Measurements from ENCODE around the gene SPATS2. TPM values are rescaled to one million over a fixed set of nuclear protein-coding genes. Genes with fewer than 3 reads are reported as not detected.

SPATS2 gene
- polyA plus RNA-seq, 1 experiment: 23.1 TPM

DNA sequence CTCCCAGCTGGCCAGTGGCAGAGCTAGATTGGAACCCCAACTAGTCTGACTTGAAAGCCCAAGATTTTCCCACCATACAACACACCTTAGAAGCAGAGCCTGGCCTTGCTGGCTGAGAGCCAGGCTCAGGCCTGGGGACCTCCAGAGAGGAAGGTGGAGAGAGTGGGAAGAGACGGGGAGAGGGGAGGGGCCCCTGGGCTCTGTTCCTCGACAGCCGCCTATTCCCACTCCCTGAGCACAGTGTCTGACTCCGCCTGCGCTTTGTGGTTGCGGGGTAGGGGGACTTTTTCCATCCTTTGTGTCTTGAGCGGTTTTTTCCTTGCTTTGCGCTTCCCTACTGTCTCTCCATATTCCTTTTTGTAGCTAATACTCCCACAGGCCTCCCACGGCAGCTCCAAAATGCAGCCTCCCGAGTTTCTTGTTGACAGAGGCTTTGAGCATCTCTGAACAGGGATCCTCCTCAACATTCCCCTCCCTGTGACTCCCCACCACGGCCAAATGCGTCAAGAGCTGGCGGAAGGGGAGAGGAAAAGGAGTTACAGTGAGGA is 167.5 kb downstream of the SPATS2 start:
- no peaks in the 10 kb centered on the region for H3K36me3 ChIP-seq (ENCODE audit: control insufficient read depth, insufficient read depth, low read length)
- ChIA-PET CTCF (interaction anchor here (0.6 to 3.1 kb wide), 2 partner anchors 21 to 192 kb away, joined by 3 to 14 read pairs; no protein-coding TSS in a partner anchor), POLR2A (interaction anchor here (0.6 kb wide), 1 partner anchor 32 kb away, joined by 3 read pairs; no protein-coding TSS in a partner anchor)
- peaks cover 15% of the 10 kb centered on the region for H3K27me3 ChIP-seq (ENCODE audit: control insufficient read depth, insufficient read depth, low read length)
- TF ChIP-seq, protein P1, sequence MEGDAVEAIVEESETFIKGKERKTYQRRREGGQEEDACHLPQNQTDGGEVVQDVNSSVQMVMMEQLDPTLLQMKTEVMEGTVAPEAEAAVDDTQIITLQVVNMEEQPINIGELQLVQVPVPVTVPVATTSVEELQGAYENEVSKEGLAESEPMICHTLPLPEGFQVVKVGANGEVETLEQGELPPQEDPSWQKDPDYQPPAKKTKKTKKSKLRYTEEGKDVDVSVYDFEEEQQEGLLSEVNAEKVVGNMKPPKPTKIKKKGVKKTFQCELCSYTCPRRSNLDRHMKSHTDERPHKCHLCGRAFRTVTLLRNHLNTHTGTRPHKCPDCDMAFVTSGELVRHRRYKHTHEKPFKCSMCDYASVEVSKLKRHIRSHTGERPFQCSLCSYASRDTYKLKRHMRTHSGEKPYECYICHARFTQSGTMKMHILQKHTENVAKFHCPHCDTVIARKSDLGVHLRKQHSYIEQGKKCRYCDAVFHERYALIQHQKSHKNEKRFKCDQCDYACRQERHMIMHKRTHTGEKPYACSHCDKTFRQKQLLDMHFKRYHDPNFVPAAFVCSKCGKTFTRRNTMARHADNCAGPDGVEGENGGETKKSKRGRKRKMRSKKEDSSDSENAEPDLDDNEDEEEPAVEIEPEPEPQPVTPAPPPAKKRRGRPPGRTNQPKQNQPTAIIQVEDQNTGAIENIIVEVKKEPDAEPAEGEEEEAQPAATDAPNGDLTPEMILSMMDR (IDR thresholded peaks at IDR 0.05; ENCODE audit: insufficient read depth, low read depth, low read length): no peak
- no peak overlapping the region for H3K4me3 ChIP-seq (ENCODE audit: low read depth, low read length)
- DNase-seq (ENCODE audit: low read depth): no peak

DNA sequence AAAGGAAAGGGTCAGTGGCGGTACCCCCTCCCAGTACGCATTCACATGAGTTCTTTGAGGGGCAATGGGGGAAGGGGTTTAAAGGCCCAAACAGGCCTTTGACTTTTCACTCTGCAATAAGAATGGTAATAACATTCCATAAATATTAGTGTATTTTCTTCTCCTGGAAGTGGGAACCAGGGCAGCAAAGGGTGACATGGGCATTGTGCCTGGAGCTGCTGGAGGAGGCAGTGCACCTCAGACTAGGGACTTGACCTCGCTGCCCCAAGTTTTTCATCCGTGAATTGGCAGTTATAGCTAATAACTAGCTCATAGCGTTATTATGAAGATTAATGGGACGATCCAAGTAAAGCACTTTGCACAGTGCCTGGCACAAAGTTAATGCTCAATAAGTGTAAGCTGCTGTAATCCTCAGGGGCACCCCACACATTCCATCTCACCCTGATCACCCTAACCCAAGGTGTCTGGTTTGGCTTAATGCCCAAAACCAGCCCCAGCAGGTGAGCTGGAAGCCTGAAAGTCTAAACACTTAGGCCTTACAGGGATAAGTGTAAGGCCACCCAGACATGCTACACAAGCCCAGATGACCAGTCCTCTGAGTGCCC is 168.8 kb downstream of the SPATS2 start:
- POLR2A ChIA-PET: no interaction called here
- Histone ChIP-seq H3K36me3 (ENCODE audit: control insufficient read depth, insufficient read depth, low read length) (no peaks in the 10 kb centered on the region), H3K27me3 (ENCODE audit: control insufficient read depth, insufficient read depth, low read length) (peaks cover 26% of the 10 kb centered on the region), H3K4me3 (ENCODE audit: low read depth, low read length) (no peak overlapping the region)
- TF ChIP-seq, protein P1 (IDR thresholded peaks at IDR 0.05; ENCODE audit: insufficient read depth, low read depth, low read length): no peak
- DNase-seq (ENCODE audit: low read depth): no peak
- CTCF ChIA-PET: interaction anchor here (1.1 to 1.3 kb wide), 2 partner anchors 45 to 193 kb away, joined by 3 read pairs; no protein-coding TSS in a partner anchor

DNA sequence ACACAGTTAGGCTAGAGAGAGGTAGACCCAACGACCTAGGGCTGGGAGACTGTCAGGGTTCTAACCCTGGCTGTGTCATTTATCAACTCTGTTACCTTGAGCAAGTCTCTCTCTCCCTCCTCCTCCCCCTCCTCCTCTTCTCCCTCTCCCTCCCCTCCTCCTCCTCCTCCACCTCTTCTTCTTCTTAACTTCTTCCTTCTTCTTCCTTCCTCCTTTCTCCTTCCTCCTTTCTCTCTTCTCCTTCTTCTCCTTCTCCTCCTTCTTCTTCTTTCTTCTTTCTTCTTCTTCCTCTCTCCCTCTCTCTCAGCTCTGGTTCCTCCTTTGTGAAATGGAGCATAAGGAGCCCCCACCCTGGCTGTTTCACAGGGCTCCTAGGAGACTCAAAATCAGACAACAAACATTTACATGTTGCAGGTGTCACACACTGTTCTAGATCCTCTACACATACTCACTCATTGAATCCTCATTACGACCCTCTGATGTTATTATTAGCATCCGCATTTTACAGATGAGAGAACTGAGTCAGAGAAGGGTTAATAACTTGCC is 169.3 kb downstream of the SPATS2 start:
- ChIA-PET POLR2A (no interaction called here), CTCF (interaction anchor here (0.7 to 1.9 kb wide), 4 partner anchors 17 to 194 kb away, joined by 3 to 5 read pairs (median 3); no protein-coding TSS in a partner anchor)
- Histone ChIP-seq H3K27me3 (ENCODE audit: control insufficient read depth, insufficient read depth, low read length) (peaks cover 27% of the 10 kb centered on the region), H3K36me3 (ENCODE audit: control insufficient read depth, insufficient read depth, low read length) (no peaks in the 10 kb centered on the region), H3K4me3 (ENCODE audit: low read depth, low read length) (no peak overlapping the region)
- no peak for DNase-seq (ENCODE audit: low read depth)
- TF ChIP-seq, protein P1 (IDR thresholded peaks at IDR 0.05; ENCODE audit: insufficient read depth, low read depth, low read length): no peak

DNA sequence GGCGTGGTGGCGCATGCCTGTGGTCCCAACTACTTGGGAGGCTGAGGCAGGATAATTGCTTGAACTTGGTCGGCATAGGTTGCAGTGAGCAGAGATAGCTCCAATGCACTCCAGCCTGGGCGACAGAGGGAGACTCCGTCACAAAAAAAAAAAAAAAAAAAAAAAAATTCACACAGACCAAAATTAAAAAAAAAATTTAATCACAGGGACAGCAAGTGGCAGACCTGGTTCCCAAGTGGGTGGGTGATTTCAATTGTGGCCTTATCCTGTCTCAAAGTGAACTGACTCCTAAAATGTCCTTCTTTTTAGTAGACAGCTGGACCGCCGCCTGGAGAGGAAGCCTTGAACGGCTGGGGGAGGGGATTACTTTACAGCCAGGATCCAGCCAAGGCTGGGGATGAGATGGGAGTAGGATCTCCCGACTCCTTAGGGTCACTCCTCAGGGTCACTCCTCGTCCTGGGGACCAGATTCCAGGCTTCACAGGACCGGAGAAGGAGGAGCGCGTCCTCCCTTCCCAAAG is 170.0 kb downstream of the SPATS2 start:
- Histone ChIP-seq H3K27me3 (ENCODE audit: control insufficient read depth, insufficient read depth, low read length) (peaks cover 27% of the 10 kb centered on the region), H3K4me3 (ENCODE audit: low read depth, low read length) (no peak overlapping the region)

More for the DNA sequence above, 170.0 kb downstream of the SPATS2 start:
- H3K36me3 ChIP-seq (ENCODE audit: control insufficient read depth, insufficient read depth, low read length): no peaks in the 10 kb centered on the region
- no peak for DNase-seq (ENCODE audit: low read depth)
- TF ChIP-seq, protein P1 (IDR thresholded peaks at IDR 0.05; ENCODE audit: insufficient read depth, low read depth, low read length): no peak
- POLR2A ChIA-PET: interaction anchor here (0.6 kb wide), 1 partner anchor 54 kb away, joined by 3 read pairs; no protein-coding TSS in a partner anchor
- CTCF ChIA-PET: interaction anchor here (0.7 to 1.9 kb wide), 3 partner anchors 16 to 189 kb away, joined by 3 to 5 read pairs (median 4); no protein-coding TSS in a partner anchor

Measured in BJ (cell line).